ENCODE results near the gene PDE4B. TPM values are rescaled to one million over a fixed set of nuclear protein-coding genes. Genes with fewer than 3 reads are reported as not detected.

PDE4B gene
- total and polyA plus RNA-seq, 11 donors: 1.4 to 71.9 (median 16.2) TPM

- 2 to 5% (median 4%) methylated on average over 16 to 20 of the region's 20 CpGs for WGBS, 4 donors
- Histone ChIP-seq H3K4me3 (peak overlapping the region in 10 of 12 donors; percentile 3 to 58 (median 33)), H3K36me3 (no peaks in the 10 kb centered on the region), H3K27me3 (peaks cover 17 to 57% (median 32%) of the 10 kb centered on the region in 9 donors), H3K27ac (no peak overlapping the region), H3K4me1 (peaks cover 0 to 19% (median 0%) of the 10 kb centered on the region in 12 donors), H3K9me3 (peaks cover 0 to 15% (median 9%) of the 10 kb centered on the region in 12 donors)
- ATAC-seq: no peak
- DNase-seq: no peak
- TF ChIP-seq POLR2A (IDR thresholded peaks at IDR 0.05): no peak
- no peak for TF ChIP-seq CTCF (IDR thresholded peaks at IDR 0.05)
- intact Hi-C loops (cut with DNase I): no loop called here
Measured at GRCh38 chr1:65793359-65793732, 651 bp downstream of the PDE4B start.

- Histone ChIP-seq H3K27ac (no peak overlapping the region), H3K4me1 (peaks cover 0 to 19% (median 0%) of the 10 kb centered on the region in 12 donors), H3K36me3 (no peaks in the 10 kb centered on the region), H3K9me3 (no peaks in the 10 kb centered on the region), H3K27me3 (peaks cover 17 to 57% (median 32%) of the 10 kb centered on the region in 9 donors), H3K4me3 (no peak overlapping the region)
- ATAC-seq (no peak), DNase-seq (no peak)
- 76 to 89% (median 81%) methylated on average over 2 of the region's 2 CpGs for WGBS, 4 donors
- intact Hi-C loops (cut with DNase I): no loop called here
- TF ChIP-seq POLR2A (IDR thresholded peaks at IDR 0.05) (no peak), CTCF (IDR thresholded peaks at IDR 0.05) (no peak)
Measured at GRCh38 chr1:65795311-65795710, 2.6 kb downstream of the PDE4B start.

- Histone ChIP-seq H3K36me3 (no peaks in the 10 kb centered on the region), H3K27me3 (peaks cover 0 to 31% (median 4%) of the 10 kb centered on the region in 9 donors), H3K4me3 (no peak overlapping the region), H3K27ac (no peak overlapping the region), H3K4me1 (peaks cover 0 to 8% (median 0%) of the 10 kb centered on the region in 12 donors), H3K9me3 (no peaks in the 10 kb centered on the region)
- WGBS, 4 donors: 89 to 97% (median 95%) methylated on average over 1 of the region's 1 CpG
- no peak for DNase-seq
- intact Hi-C loops (cut with DNase I): no loop called here
- no peak for ATAC-seq
- TF ChIP-seq POLR2A (IDR thresholded peaks at IDR 0.05) (no peak), CTCF (IDR thresholded peaks at IDR 0.05) (no peak)
Measured at GRCh38 chr1:65799601-65800000, 6.9 kb downstream of the PDE4B start.

- Histone ChIP-seq H3K36me3 (no peaks in the 10 kb centered on the region), H3K4me1 (peaks cover 0 to 8% (median 0%) of the 10 kb centered on the region in 12 donors), H3K27ac (no peak overlapping the region), H3K4me3 (no peak overlapping the region), H3K9me3 (no peaks in the 10 kb centered on the region), H3K27me3 (peaks cover 0 to 3% (median 0%) of the 10 kb centered on the region in 9 donors)
- TF ChIP-seq POLR2A (IDR thresholded peaks at IDR 0.05): no peak
- no peak for TF ChIP-seq CTCF (IDR thresholded peaks at IDR 0.05)
- 34 to 50% (median 48%) methylated on average over 1 of the region's 1 CpG for WGBS, 4 donors
- intact Hi-C loops (cut with DNase I): no loop called here
- ATAC-seq (no peak), DNase-seq (no peak)
Measured at GRCh38 chr1:65804584-65804983, 11.9 kb downstream of the PDE4B start.

Data from heart left ventricle (tissue), 16 donors.